ENCODE measurements around the gene HDLBP.

DNA sequence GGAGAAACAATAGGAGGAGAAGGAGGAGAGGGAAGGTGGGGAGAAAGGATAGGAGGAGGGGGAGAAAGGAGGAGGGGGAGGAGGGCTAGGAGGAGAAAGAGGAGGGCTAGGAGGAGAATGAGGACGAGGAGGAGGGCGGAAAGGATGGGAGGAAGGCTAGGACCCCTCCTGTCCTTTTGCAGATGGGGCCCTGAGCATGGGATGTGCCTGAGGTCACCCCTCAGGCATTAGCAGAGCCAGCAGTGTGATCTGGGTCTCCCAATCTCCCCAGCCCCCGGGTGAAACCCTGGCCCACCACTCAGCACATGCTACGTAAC lies 127.6 kb downstream of the HDLBP start:
- TF ChIP-seq TAF1 (IDR thresholded peaks at IDR 0.05; ENCODE audit: borderline replicate concordance, insufficient read depth, low read length): no peak
- no peak for TF ChIP-seq POLR2AphosphoS5 (IDR thresholded peaks at IDR 0.05; ENCODE audit: low read depth, low read length)
- TF ChIP-seq SIN3A (IDR thresholded peaks at IDR 0.05; ENCODE audit: borderline replicate concordance, insufficient read depth, low read length): no peak
- TF ChIP-seq REST (IDR thresholded peaks at IDR 0.05; ENCODE audit: insufficient read depth in 1 of 2, low read depth in 2 of 2, low read length in 2 of 2): no peak

Data from PFSK-1 (cell line).